Tibial nerve (tissue), 4 donors: ENCODE results near the gene CELSR3. TPM values are rescaled to one million over a fixed set of nuclear protein-coding genes. Genes with fewer than 3 reads are reported as not detected.

Experiments used
- DNase-seq, 2 donors: peaks; one replicate each; pipeline ENCODE4 v3.0.0-alpha.2; 2019; ENCODE audit warnings: low spot score in 2 of 2
- H3K27ac ChIP-seq, 4 donors: fragments of 200-600 bp; sonication (generic) in 3 of 4; one replicate each; pipeline ENCODE4 v1.5.1; 2017 to 2019; ENCODE audit warnings: mild to moderate bottlenecking in 1 of 4
- H3K27me3 ChIP-seq, 2 donors: fragments of 200-600 bp; sonication (generic) in 1 of 2; one replicate each; pipeline versions ENCODE4 v1.5.1 to v1.6.0; 2017 to 2019
- H3K36me3 ChIP-seq, 3 donors: fragments of 200-600 bp; sonication (generic); one replicate each; pipeline ENCODE4 v1.5.1; 2018 to 2019
- H3K4me1 ChIP-seq, 4 donors: fragments of 200-600 bp; sonication (generic) in 3 of 4; one replicate each; pipeline ENCODE4 v1.5.1; 2017 to 2019
- H3K4me3 ChIP-seq, 4 donors: fragments of 200-600 bp; sonication (generic) in 3 of 4; one replicate each; pipeline ENCODE4 v1.5.1; 2017 to 2019; ENCODE audit warnings: mild to moderate bottlenecking in 1 of 4, moderate library complexity in 1 of 4
- H3K9me3 ChIP-seq, 4 donors: fragments of 200-600 bp; sonication (generic) in 3 of 4; one replicate each; pipeline ENCODE4 v1.5.1; 2017 to 2019
- CTCF ChIP-seq, 5 experiments: fragments of 200-600 bp in 3 of 5; fragments of 450-650 bp in 2 of 5; sonication (generic) in 3 of 5; IDR thresholded peaks; one replicate each; pipeline ENCODE4 v1.5.1; 2016 to 2019; ENCODE audit warnings: antibody characterized with exemption in 5 of 5, mild to moderate bottlenecking in 3 of 5, moderate library complexity in 2 of 5
- EP300 ChIP-seq, 2 donors: sonication (generic); formaldehyde crosslinking; IDR thresholded peaks; one replicate each; pipeline ENCODE4 v1.6.1; 2017; ENCODE audit warnings: antibody characterized with exemption in 2 of 2, mild to moderate bottlenecking in 1 of 2
- POLR2A ChIP-seq, 2 donors: fragments of 450-650 bp; IDR thresholded peaks; one replicate each; pipeline ENCODE4 v1.6.1; 2017; ENCODE audit warnings: antibody characterized with exemption in 2 of 2, mild to moderate bottlenecking in 2 of 2, moderate library complexity in 2 of 2
- WGBS, 2 donors: methylation state at CpG; one replicate each; pipeline ENCODE4 v1.1.5; 2018; 5-methylcytosine and 5-hydroxymethylcytosine counted together
- small RNA-seq: library from RNA; depleted of rRNA; stranded (forward); fragments of <200 nt; gene quantifications from one replicate; pipeline ENCODE3, GENCODE V24; 2016
- total RNA-seq, 4 donors: library from RNA; depleted of rRNA; stranded (reverse); fragments of >200 nt; gene quantifications; one replicate each; pipeline ENCODE4 v1.1.0, GENCODE V29; 2016

Gene CELSR3
- total RNA-seq, 4 donors from 2014 or later = 0.87 to 13.5 (median 1.5) TPM

DNA sequence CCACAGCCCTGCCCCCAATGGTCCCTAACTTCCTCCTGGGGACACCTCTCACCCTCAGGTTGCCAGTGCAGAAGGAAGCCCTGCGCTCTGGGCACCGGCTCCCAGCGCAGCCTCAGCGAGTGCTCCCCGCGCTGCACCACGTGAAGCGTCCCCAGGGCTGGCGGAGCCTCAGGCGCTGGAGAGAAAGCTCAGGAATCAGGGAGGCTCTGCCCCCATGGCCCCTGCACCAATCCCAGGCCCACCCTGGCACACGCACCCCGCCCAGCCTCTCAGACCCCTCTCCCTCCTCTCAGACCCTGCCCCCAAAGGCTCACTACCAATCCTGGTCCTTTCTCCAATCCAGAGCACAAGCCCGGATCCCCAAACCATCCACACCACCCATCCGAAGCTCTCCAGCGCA, 74.5 kb downstream of the CELSR3 start:
- Histone ChIP-seq H3K27ac (no peak overlapping the region), H3K27me3 (peaks cover 0 to under 1% of the 10 kb centered on the region in 2 donors), H3K4me3 (no peak overlapping the region), H3K36me3 (peaks cover 0 to 27% (median 0%) of the 10 kb centered on the region in 3 donors), H3K9me3 (no peaks in the 10 kb centered on the region), H3K4me1 (no peaks in the 10 kb centered on the region)
- TF ChIP-seq CTCF (IDR thresholded peaks at IDR 0.05) = no peak
- TF ChIP-seq POLR2A (IDR thresholded peaks at IDR 0.05) = no peak
- no peak for TF ChIP-seq EP300 (IDR thresholded peaks at IDR 0.05)
- no peak for DNase-seq
- 63 to 66% methylated on average over 12 to 15 of the region's 15 CpGs for WGBS, 2 donors

DNA sequence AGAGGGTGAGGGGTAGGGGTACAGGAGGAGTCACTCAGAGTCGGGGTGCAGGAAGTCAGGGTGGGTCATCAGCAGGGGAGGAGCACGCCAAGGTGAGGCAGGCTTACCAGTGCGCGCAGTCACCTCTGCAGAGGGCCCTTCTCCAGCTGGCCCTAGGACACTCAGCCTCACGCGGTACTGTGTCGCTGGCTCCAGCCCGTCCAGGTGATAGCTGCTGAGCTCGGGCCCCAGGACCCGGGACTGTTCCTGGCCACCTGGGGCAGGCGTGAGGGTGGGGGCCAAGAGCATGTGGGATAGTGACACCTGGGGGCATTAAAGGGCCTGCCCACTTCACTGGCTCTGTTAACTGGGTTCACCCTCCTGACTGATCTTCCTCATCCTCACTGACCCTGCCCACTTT, 75.0 kb downstream of the CELSR3 start:
- no peaks in the 10 kb centered on the region for H3K4me1 ChIP-seq
- no peak overlapping the region for H3K4me3 ChIP-seq
- H3K27me3 ChIP-seq = no peaks in the 10 kb centered on the region
- WGBS, 2 donors = 77 to 80% methylated on average over 9 to 11 of the region's 11 CpGs
- peaks cover 0 to 27% (median 0%) of the 10 kb centered on the region in 3 donors for H3K36me3 ChIP-seq
- DNase-seq = no peak
- no peaks in the 10 kb centered on the region for H3K9me3 ChIP-seq
- no peak overlapping the region for H3K27ac ChIP-seq
- TF ChIP-seq POLR2A (IDR thresholded peaks at IDR 0.05) (no peak), CTCF (IDR thresholded peaks at IDR 0.05) (no peak), EP300 (IDR thresholded peaks at IDR 0.05) (no peak)

Small RNAs within 50 kb of the gene (small RNA-seq; reads per million reads assigned to genes)
- gene AC141002.1 = not detected

Other genes with a start within 250 kb of the CELSR3 start
- 100 to 1,000 TPM; 216 to 379 (median 339) TPM for gene PLXNB1, start 232.8 kb downstream of the CELSR3 start, total RNA-seq
- 10 to 100 TPM; 23.4 to 33.3 (median 29.2) TPM for gene CCDC51, start 222.8 kb downstream of the CELSR3 start, total RNA-seq
- 100 to 1,000 TPM; 212 to 380 (median 291) TPM for gene TMA7, start 222.6 kb downstream of the CELSR3 start, total RNA-seq
- gene ATRIP, start 216.1 kb downstream of the CELSR3 start, total RNA-seq = 10 to 100 TPM in 2 of 4 donors, 1 to 10 TPM in 2; 7.5 to 10.5 (median 9.3) TPM
- 100 to 1,000 TPM in 2 of 4 donors, 10 to 100 TPM in 2; 78.4 to 145 (median 93.9) TPM for gene SHISA5, start 158.7 kb downstream of the CELSR3 start, total RNA-seq
- 1 to 10 TPM; 2.2 to 9.0 (median 7.6) TPM for gene PFKFB4, start 106.1 kb downstream of the CELSR3 start, total RNA-seq
- 1 to 10 TPM in 1 of 4 donors, not detected in 3; 1.5 TPM for gene UCN2, start 99.1 kb downstream of the CELSR3 start, total RNA-seq
- 10 to 100 TPM in 3 of 4 donors, 1 to 10 TPM in 1; 3.1 to 15.7 (median 15.0) TPM for gene COL7A1, start 67.6 kb downstream of the CELSR3 start, total RNA-seq
- 100 to 1,000 TPM; 143 to 196 (median 186) TPM for gene UQCRC1, start 53.2 kb downstream of the CELSR3 start, total RNA-seq
- gene TMEM89, start 41.1 kb downstream of the CELSR3 start, total RNA-seq = not detected
- 10 to 100 TPM; 13.8 to 26.4 (median 15.9) TPM for gene SLC26A6, start 27.4 kb downstream of the CELSR3 start, total RNA-seq
- 10 to 100 TPM; 32.4 to 88.5 (median 51.8) TPM for gene NCKIPSD, start 23.0 kb upstream of the CELSR3 start, total RNA-seq
- 100 to 1,000 TPM; 130 to 202 (median 171) TPM for gene IP6K2, start 54.3 kb upstream of the CELSR3 start, total RNA-seq
- gene PRKAR2A, start 185.0 kb upstream of the CELSR3 start, total RNA-seq = 10 to 100 TPM; 26.9 to 37.5 (median 32.4) TPM
- 10 to 100 TPM; 19.6 to 39.3 (median 22.1) TPM for gene SLC25A20, start 236.0 kb upstream of the CELSR3 start, total RNA-seq